K562 (cell line): ENCODE measurements around the gene ETV3L. TPM values are rescaled to one million over a fixed set of nuclear protein-coding genes. Genes with fewer than 3 reads are reported as not detected.
A peak's percentile ranks its signal among the peaks of the same experiment; 100 is the strongest.

Experiments used
- ATAC-seq: fragments of 200-7000 bp; cut with Tn5 transposase; 3 replicates; pipeline ENCODE4 v1.9.1; 2020; ENCODE audit warnings: moderate library complexity
- BruUV-seq: library from RNA; stranded (reverse); fragments of 400-500 nt; replicated peaks from 2 replicates; lab custom pipeline; 2021; lab: Mats Ljungman, UMichigan
- CTCF ChIA-PET: fragments of 300-600 bp; formaldehyde crosslinking; extraction: SDS; loops from one replicate; lab custom pipeline; 2021; ENCODE audit warnings: low intra/inter-chr PET ratio; lab: Yijun Ruan, JAX
- POLR2A ChIA-PET: fragments of 300-600, 350-650 bp; sonication (Branson Sonifier 250); formaldehyde crosslinking; extraction: SDS; loops from one replicate; lab custom pipeline; 2021; ENCODE audit warnings: antibody characterized with exemption, inconsistent platforms; lab: Yijun Ruan, JAX
- DNase-seq, 4 experiments: peaks; one replicate each; pipeline versions ENCODE4 v3.0.0 to v3.0.0-alpha.2; 2011 to 2018; ENCODE audit warnings: low spot score in 3 of 4, mixed read lengths in 3 of 4; ENCODE audit errors: extremely low read depth in 1 of 4
- FAIRE-seq: peaks from 2 replicates; lab custom pipeline; 2011; peaks lifted over from hg19 to GRCh38; lab: Jason Lieb, UNC
- H2AFZ ChIP-seq: 2 replicates; pipeline ENCODE4 v1.6.0; 2011; ENCODE audit warnings: low read depth, low read length, control low read depth, inconsistent platforms
- H3K27ac ChIP-seq: fragments of 200-600 bp; 3 replicates; pipeline ENCODE4 v1.8.0; 2011; ENCODE audit warnings: low read depth, mild to moderate bottlenecking, control low read depth, inconsistent platforms, low read length, moderate library complexity, mixed read lengths; ENCODE audit errors: extremely low read depth
- H3K27me3 ChIP-seq, 2 experiments: fragments of 300-600 bp in 1 of 2; 2 replicates in 1 of 2; 3 replicates in 1 of 2; pipeline versions ENCODE4 v1.6.0 to v1.8.0; 2011; ENCODE audit warnings: inconsistent platforms in 2 of 2, low read length in 2 of 2, mild to moderate bottlenecking in 1 of 2, mixed read lengths in 1 of 2, moderate library complexity in 1 of 2; ENCODE audit not compliant: control insufficient read depth in 2 of 2, insufficient read depth in 2 of 2
- H3K36me3 ChIP-seq: fragments of 300-600 bp; 3 replicates; pipeline ENCODE4 v1.8.0; 2011; ENCODE audit warnings: mild to moderate bottlenecking, low read length, inconsistent platforms; ENCODE audit not compliant: control insufficient read depth, insufficient read depth
- H3K4me1 ChIP-seq, 2 experiments: fragments of 200-600 bp in 1 of 2; replicated peaks in 1 of 2; 2 replicates in 1 of 2; 3 replicates in 1 of 2; pipeline versions ENCODE4 v1.5.1 to v1.8.0; 2011; ENCODE audit warnings: inconsistent platforms in 2 of 2, low read length in 2 of 2, mild to moderate bottlenecking in 1 of 2, mixed read lengths in 1 of 2, moderate library complexity in 1 of 2; ENCODE audit not compliant: control insufficient read depth in 2 of 2, insufficient read depth in 2 of 2
- H3K4me2 ChIP-seq: 2 replicates; pipeline ENCODE4 v1.6.1; 2011; ENCODE audit warnings: low read length, control low read depth, inconsistent platforms, mixed read lengths; ENCODE audit not compliant: insufficient read depth
- H3K4me3 ChIP-seq: fragments of 200-600 bp; sonication (generic), shearing (Covaris generic); 2 replicates; pipeline ENCODE4 v1.5.1; 2016; ENCODE audit warnings: control low read depth, inconsistent platforms
- H3K79me2 ChIP-seq: fragments of 200-600 bp; 3 replicates; pipeline ENCODE4 v1.8.0; 2011; ENCODE audit warnings: low read length, inconsistent platforms; ENCODE audit not compliant: control insufficient read depth, insufficient read depth
- H3K9ac ChIP-seq, 2 experiments: 2 replicates each; pipeline versions ENCODE4 v1.6.0 to v1.6.1; 2011; ENCODE audit warnings: low read depth in 2 of 2, low read length in 2 of 2, control low read depth in 1 of 2, inconsistent platforms in 1 of 2, mild to moderate bottlenecking in 1 of 2, mixed read lengths in 1 of 2; ENCODE audit not compliant: insufficient read depth in 1 of 2
- H3K9me1 ChIP-seq: one replicate; pipeline ENCODE4 v1.6.0; 2011; ENCODE audit warnings: inconsistent platforms, mild to moderate bottlenecking, low read length, moderate library complexity; ENCODE audit not compliant: control insufficient read depth, insufficient read depth
- H3K9me3 ChIP-seq: replicated peaks from 2 replicates; pipeline ENCODE4 v1.5.1; 2011; ENCODE audit warnings: low read depth, low read length, inconsistent platforms; ENCODE audit not compliant: control insufficient read depth, insufficient read depth
- H4K20me1 ChIP-seq: replicated peaks from 2 replicates; pipeline ENCODE4 v1.6.1; 2011; ENCODE audit warnings: low read length, inconsistent platforms, mixed read lengths; ENCODE audit not compliant: control insufficient read depth, insufficient read depth
- CTCF ChIP-seq, 3 experiments: IDR thresholded peaks in 2 of 3; conservative IDR thresholded peaks in 1 of 3; 2 replicates each; pipeline ENCODE4 v1.5.1; 2011 to 2012; ENCODE audit warnings: low read length in 3 of 3, mild to moderate bottlenecking in 3 of 3, control low read depth in 2 of 3, improper control_type of control experiment in 1 of 3, inconsistent platforms in 1 of 3, low read depth in 1 of 3, mixed read lengths in 1 of 3, moderate library complexity in 1 of 3; ENCODE audit not compliant: insufficient read depth in 2 of 3
- HLTF ChIP-seq: fragments of 450-650 bp; IDR thresholded peaks from 2 replicates; pipeline ENCODE4 v1.6.1; 2016
- NFIC ChIP-seq: fragments of 450-650 bp; IDR thresholded peaks from 2 replicates; pipeline ENCODE4 v1.6.1; 2017; ENCODE audit warnings: mild to moderate bottlenecking, inconsistent platforms
- RBM34 ChIP-seq: fragments of 200-400 bp; formaldehyde crosslinking; IDR thresholded peaks from 2 replicates; pipeline ENCODE4 v1.6.1; 2018; ENCODE audit warnings: low read length, borderline replicate concordance; ENCODE audit not compliant: insufficient read depth
- SAFB2 ChIP-seq: fragments of 200-400 bp; formaldehyde crosslinking; IDR thresholded peaks from 2 replicates; pipeline ENCODE4 v1.6.1; 2018; ENCODE audit warnings: borderline replicate concordance, low read length, low read depth, moderate library complexity; ENCODE audit not compliant: severe bottlenecking
- SRSF1 ChIP-seq: fragments of 200-400 bp; formaldehyde crosslinking; IDR thresholded peaks from 2 replicates; pipeline ENCODE4 v1.6.1; 2017; ENCODE audit warnings: mild to moderate bottlenecking, low read depth, low read length, moderate library complexity
- TCFL5 ChIP-seq: fragments of 250-450 bp; sonication (Bioruptor Pico); conservative IDR thresholded peaks from 2 replicates; pipeline ENCODE4 v1.6.1; 2021; ENCODE audit warnings: mild to moderate bottlenecking, moderate library complexity, matching md5 sums
- WGBS: fragments of 100-300 bp; shearing (Covaris generic); methylation state at CpG from one replicate; pipeline ENCODE4 v1.1.6; 2016; ENCODE audit warnings: low coverage, mixed read lengths; ENCODE audit not compliant: insufficient coverage; ENCODE audit errors: missing lambda C conversion rate; 5-methylcytosine and 5-hydroxymethylcytosine counted together
- in situ Hi-C: fragments of 300-500 bp; cut with MboI; formaldehyde crosslinking; loops from 4 replicates; pipeline ENCODE4 v1.15.0; 2018; ENCODE audit warnings: inconsistent platforms, mixed read lengths
- intact Hi-C: fragments of 100-400 bp; cut with micrococcal nuclease; formaldehyde crosslinking; loops from 2 replicates; pipeline ENCODE4 v1.14.2; 2022
- polyA plus RNA-seq, 8 experiments: library from polyadenylated mRNA; depleted of rRNA in 4 of 8; stranded (reverse) in 5 of 8; unstranded in 3 of 8; fragments of >200 nt; fragmentation: Nextera tagmentation in 2 of 8; fragmentation: Illumina TruSeq in 1 of 8; extraction: Ambion mirVana in 2 of 8; extraction: Trizol in 1 of 8; gene quantifications; 2 replicates each; pipeline versions ENCODE4 v1.2.1 to v1.2.3, GENCODE V29; 2011 to 2014; ENCODE audit warnings: inconsistent platforms in 1 of 8, missing spikeins in 1 of 8
- total RNA-seq, 7 experiments: library from RNA; depleted of rRNA in 6 of 7; stranded (reverse); fragments of >200 nt in 6 of 7; fragmentation: Illumina TruSeq in 2 of 7; extraction: Trizol in 2 of 7; gene quantifications; 2 replicates each; pipeline versions ENCODE4 v1.2.1 to v1.2.3, GENCODE V29; 2011 to 2021; ENCODE audit warnings: low replicate concordance in 1 of 7

ETV3L gene
- total and polyA plus RNA-seq, 9 of the 15 experiments (the other 6 are each of a cell fraction or from before 2014, with no cell fraction given), result not detected

- in situ Hi-C loops (no loop called here), intact Hi-C loops (no loop called here)
- Histone ChIP-seq H3K4me2 (no peak overlapping the region), H3K9me1 (no peaks in the 10 kb centered on the region), H3K27ac (no peak overlapping the region), H3K27me3 (no peaks in the 10 kb centered on the region), H3K4me1 (peaks cover 3 to 26% of the 10 kb centered on the region in 2 experiments), H3K9me3 (no peaks in the 10 kb centered on the region), H3K9ac (no peak overlapping the region), H3K79me2 (peaks cover 8% of the 10 kb centered on the region), H4K20me1 (no peaks in the 10 kb centered on the region; the same call in 1 of the 2 replicates), H3K36me3 (peaks cover 77% of the 10 kb centered on the region), H2AFZ (no peak overlapping the region), H3K4me3 (no peak overlapping the region)
- 49% methylated on average over 4 of the region's 4 CpGs for WGBS
- ChIA-PET CTCF (no interaction called here), POLR2A (interaction anchor here (0.6 kb wide), 1 partner anchor 101 kb away, joined by 3 read pairs; no protein-coding TSS in a partner anchor)
- no peak for TF ChIP-seq RBM34
- TF ChIP-seq HLTF, result no peak
- no peak for DNase-seq
- no peak for ATAC-seq
- BruUV-seq, result no TSS peak
- no peak for FAIRE-seq
Observed at GRCh38 chr1:157131281-157131680, 31.7 kb upstream of the ETV3L start.

- 92% methylated on average over 7 of the region's 7 CpGs for WGBS
- Histone ChIP-seq H2AFZ (no peak overlapping the region), H3K79me2 (no peaks in the 10 kb centered on the region), H3K27ac (no peak overlapping the region), H4K20me1 (no peaks in the 10 kb centered on the region; the same call in 1 of the 2 replicates), H3K27me3 (no peaks in the 10 kb centered on the region), H3K4me1 (no peaks in the 10 kb centered on the region), H3K4me3 (no peak overlapping the region), H3K9me1 (peaks cover 3% of the 10 kb centered on the region), H3K36me3 (peaks cover 50% of the 10 kb centered on the region; the same call in 2 of the 3 replicates), H3K4me2 (no peak overlapping the region), H3K9me3 (no peaks in the 10 kb centered on the region), H3K9ac (no peak overlapping the region)
- TF ChIP-seq SRSF1 (no peak), SAFB2 (no peak), NFIC (peak; percentile 41; the same call in 1 of the 2 replicates), TCFL5 (CRISPR knock-in tag) (no peak), CTCF (IDR thresholded peaks at IDR 0.05 in 2 of 3, conservative IDR thresholded peaks at IDR 0.05 in 1 of 3; ENCODE audit: insufficient read depth in 2 of 3, low read depth in 1 of 3, low read length in 3 of 3) (0 out of 6 replicates have a peak, but pooled peaks of 1 of the 3 experiments have one; percentile 17)
- in situ Hi-C loops (no loop called here), intact Hi-C loops (no loop called here)
- DNase-seq (no peak), FAIRE-seq (no peak), ATAC-seq (no peak)
- POLR2A ChIA-PET, result interaction anchor here (0.5 to 1.5 kb wide), 3 partner anchors 9 to 121 kb away, joined by 3 to 4 read pairs (median 3); no protein-coding TSS in a partner anchor
- BruUV-seq, result no TSS peak
- CTCF ChIA-PET, result no interaction called here
Observed at GRCh38 chr1:157124855-157125254, 25.2 kb upstream of the ETV3L start.
